ENCODE results near the gene CLCN1. TPM values are rescaled to one million over a fixed set of nuclear protein-coding genes. Genes with fewer than 3 reads are reported as not detected.

CLCN1 gene
- total and polyA plus RNA-seq, 12 donors: under 0.01 to 0.32 (median 0.12) TPM; not detected in 8

DNA sequence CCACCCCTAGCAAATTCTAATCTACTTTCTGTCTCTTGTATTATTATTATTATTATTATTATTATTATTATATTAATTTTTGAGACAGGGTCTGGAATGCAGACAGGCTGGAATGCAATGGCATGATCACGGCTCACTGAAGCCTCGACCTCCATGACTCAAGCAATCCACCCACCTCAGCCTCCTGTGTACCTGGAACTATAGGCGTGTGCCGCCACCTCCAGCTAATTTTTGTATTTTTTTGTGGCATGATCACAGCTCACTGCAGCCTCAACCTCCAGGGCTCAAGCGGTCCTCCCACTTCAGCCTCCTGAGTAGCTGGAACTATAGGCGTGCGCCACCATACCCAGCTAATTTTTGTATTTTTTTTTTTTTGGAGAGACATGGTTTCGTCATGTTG, 33.8 kb upstream of the CLCN1 start:
- Histone ChIP-seq H3K9me3 (replicated peaks in 1 of 3) (no peaks in the 10 kb centered on the region), H3K4me1 (replicated peaks in 1 of 2) (peaks cover 7 to 17% of the 10 kb centered on the region in 2 donors), H3K27me3 (no peaks in the 10 kb centered on the region), H3K36me3 (replicated peaks in 1 of 2) (no peaks in the 10 kb centered on the region), H3K27ac (no peak overlapping the region), H3K4me3 (no peak overlapping the region)
- 95 to 99% (median 97%) methylated on average over 8 of the region's 8 CpGs for WGBS, 4 donors
- intact Hi-C loops (cut with DNase I): no loop called here
- TF ChIP-seq POLR2A (IDR thresholded peaks at IDR 0.05): no peak
- TF ChIP-seq, protein P1, sequence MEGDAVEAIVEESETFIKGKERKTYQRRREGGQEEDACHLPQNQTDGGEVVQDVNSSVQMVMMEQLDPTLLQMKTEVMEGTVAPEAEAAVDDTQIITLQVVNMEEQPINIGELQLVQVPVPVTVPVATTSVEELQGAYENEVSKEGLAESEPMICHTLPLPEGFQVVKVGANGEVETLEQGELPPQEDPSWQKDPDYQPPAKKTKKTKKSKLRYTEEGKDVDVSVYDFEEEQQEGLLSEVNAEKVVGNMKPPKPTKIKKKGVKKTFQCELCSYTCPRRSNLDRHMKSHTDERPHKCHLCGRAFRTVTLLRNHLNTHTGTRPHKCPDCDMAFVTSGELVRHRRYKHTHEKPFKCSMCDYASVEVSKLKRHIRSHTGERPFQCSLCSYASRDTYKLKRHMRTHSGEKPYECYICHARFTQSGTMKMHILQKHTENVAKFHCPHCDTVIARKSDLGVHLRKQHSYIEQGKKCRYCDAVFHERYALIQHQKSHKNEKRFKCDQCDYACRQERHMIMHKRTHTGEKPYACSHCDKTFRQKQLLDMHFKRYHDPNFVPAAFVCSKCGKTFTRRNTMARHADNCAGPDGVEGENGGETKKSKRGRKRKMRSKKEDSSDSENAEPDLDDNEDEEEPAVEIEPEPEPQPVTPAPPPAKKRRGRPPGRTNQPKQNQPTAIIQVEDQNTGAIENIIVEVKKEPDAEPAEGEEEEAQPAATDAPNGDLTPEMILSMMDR (IDR thresholded peaks at IDR 0.05): no peak
- DNase-seq: no peak

DNA sequence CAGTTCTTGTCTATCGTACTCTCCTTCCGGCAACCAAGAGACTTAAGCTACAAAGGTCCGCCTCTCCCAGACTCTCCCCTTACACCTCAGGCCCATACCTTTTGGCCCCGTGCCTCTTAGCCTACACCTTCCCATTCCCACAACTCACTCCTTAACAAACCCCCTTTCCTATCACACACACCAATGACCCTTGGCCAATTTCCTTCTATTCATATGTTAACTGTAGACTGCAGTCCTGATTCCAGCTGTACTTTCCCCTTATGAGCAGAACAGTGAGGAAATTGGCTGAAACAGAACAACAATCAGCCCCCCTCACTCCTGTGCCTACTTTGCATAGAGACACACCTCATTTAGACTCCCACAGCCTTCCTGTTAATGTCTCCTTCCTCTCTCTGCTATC, 32.5 kb upstream of the CLCN1 start:
- intact Hi-C loops (cut with DNase I): no loop called here
- TF ChIP-seq, protein P1 (IDR thresholded peaks at IDR 0.05): no peak
- TF ChIP-seq POLR2A (IDR thresholded peaks at IDR 0.05): no peak
- no peak for DNase-seq
- no peaks in the 10 kb centered on the region for H3K27me3 ChIP-seq
- H3K4me3 ChIP-seq: no peak overlapping the region
- H3K36me3 ChIP-seq (replicated peaks in 1 of 2): no peaks in the 10 kb centered on the region
- peaks cover 7 to 23% of the 10 kb centered on the region in 2 donors for H3K4me1 ChIP-seq (replicated peaks in 1 of 2)
- H3K27ac ChIP-seq: no peak overlapping the region
- WGBS, 4 donors: 84 to 97% (median 92%) methylated on average over 4 of the region's 4 CpGs
- H3K9me3 ChIP-seq (replicated peaks in 1 of 3): no peaks in the 10 kb centered on the region

DNA sequence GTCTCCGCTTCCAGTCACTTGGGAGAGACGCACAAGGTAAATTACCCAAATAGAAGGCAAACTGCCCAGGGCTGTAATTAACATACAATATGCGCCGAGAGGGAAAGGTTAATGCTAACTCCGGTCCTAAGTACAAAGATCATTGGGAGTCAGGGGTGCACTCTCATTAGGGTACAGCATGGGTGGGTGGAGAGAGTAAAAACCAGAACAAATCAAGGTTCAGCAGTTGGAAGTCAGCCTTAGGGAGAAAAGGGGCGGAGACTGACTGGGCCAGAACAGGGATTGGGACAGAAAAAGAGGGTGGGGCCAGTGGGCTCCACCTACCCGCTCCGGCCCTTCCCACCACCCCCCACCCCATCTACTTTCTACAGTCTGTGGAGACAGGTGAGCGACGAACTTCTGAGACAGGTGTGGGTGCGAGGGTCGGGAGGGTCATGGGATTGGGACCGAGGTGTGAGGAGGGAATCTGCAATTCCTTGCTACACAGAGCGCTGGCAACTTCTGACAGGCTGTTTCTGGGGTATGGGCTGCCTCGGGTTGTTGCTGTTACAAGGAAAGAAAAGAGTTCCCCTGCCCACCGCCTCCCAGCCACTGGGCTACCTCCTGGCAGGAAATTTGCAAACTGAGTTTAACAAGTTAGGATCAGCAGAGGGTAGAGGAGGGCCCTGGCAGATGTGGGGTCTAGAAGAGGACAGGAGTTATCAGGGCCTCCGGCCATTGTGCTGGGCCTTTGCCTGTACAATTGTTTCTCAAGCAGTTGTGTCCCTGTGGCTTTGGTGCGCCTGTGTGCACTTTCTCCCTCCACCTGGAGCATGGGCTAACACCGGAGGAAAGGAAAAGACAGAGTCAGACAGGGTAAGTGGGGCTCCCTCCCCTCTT, 31.1 kb upstream of the CLCN1 start, which contains the start of gene TMEM139:
TMEM139 (plus strand) TSS at position 368 of the 879 bp plus-strand sequence. CDS start 1,000 bp downstream, outside the sequence.
- 78 to 84% (median 81%) methylated on average over 18 to 19 of the region's 19 CpGs for WGBS, 4 donors
- H3K27ac ChIP-seq: no peak within 1 kb of the TSS

DNA sequence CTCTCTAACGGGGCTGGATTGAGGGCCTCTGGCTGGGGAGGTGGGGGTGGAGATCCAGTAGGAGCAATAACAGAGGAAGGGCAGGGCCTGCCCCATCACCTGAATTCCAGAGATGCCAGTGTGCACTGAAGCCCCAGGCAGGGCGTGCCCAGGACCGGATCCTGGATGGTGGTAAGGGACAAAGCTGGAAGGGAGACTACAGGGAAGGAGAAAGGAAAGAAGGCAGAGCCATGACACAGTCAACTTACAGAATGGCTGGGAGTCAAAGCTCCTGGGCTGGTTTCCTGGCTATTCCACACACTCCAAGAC, 30.5 kb upstream of the CLCN1 start:
- no peaks in the 10 kb centered on the region for H3K36me3 ChIP-seq (replicated peaks in 1 of 2)
- no peaks in the 10 kb centered on the region for H3K9me3 ChIP-seq (replicated peaks in 1 of 3)
- H3K27ac ChIP-seq: no peak overlapping the region
- DNase-seq: no peak
- WGBS, 4 donors: 76 to 89% (median 80%) methylated on average over 3 of the region's 3 CpGs
- intact Hi-C loops (cut with DNase I): no loop called here
- no peak overlapping the region for H3K4me3 ChIP-seq
- TF ChIP-seq, protein P1 (IDR thresholded peaks at IDR 0.05): no peak
- TF ChIP-seq POLR2A (IDR thresholded peaks at IDR 0.05): no peak
- peaks cover 6 to 23% of the 10 kb centered on the region in 2 donors for H3K4me1 ChIP-seq (replicated peaks in 1 of 2)
- H3K27me3 ChIP-seq: no peaks in the 10 kb centered on the region

More for the DNA sequence above, 31.1 kb upstream of the CLCN1 start, which contains the start of gene TMEM139:
- intact Hi-C loops (cut with DNase I): no loop called here
- DNase-seq: peak in 1 of 7 donors; percentile 53
- Histone ChIP-seq H3K4me1 (replicated peaks in 1 of 2) (peaks cover 11 to 23% of the 10 kb centered on the region in 2 donors), H3K9me3 (replicated peaks in 1 of 3) (no peaks in the 10 kb centered on the region), H3K27me3 (no peaks in the 10 kb centered on the region), H3K4me3 (no peak within 1 kb of the TSS), H3K36me3 (replicated peaks in 1 of 2) (no peaks in the 10 kb centered on the region)
- TF ChIP-seq, protein P1 (IDR thresholded peaks at IDR 0.05): no peak
- no peak for TF ChIP-seq POLR2A (IDR thresholded peaks at IDR 0.05)
